SU-DHL-6 (cell line): ENCODE measurements around the gene TMEM94.

Experiments used
- H2AFZ ChIP-seq: fragments of 200-600 bp; sonication (generic); 2 replicates; pipeline ENCODE4 v1.6.1; 2014; ENCODE audit warnings: low read depth, mild to moderate bottlenecking, moderate library complexity, mixed read lengths, antibody characterized with exemption, low read length; ENCODE audit not compliant: severe bottlenecking
- H3F3A ChIP-seq: fragments of 200-600 bp; shearing (Covaris generic); 2 replicates; pipeline ENCODE4 v1.6.0; 2016; ENCODE audit warnings: antibody characterized with exemption, mild to moderate bottlenecking; ENCODE audit not compliant: insufficient read depth
- H3K27ac ChIP-seq: fragments of 200-600 bp; sonication (generic); 2 replicates; pipeline ENCODE4 v1.5.1; 2016; ENCODE audit warnings: low read depth, mild to moderate bottlenecking, low read length, moderate library complexity, mixed read lengths
- H3K27me3 ChIP-seq: fragments of 200-600 bp; sonication (generic), shearing (Covaris generic); 2 replicates; pipeline ENCODE4 v1.6.0; 2014; ENCODE audit warnings: mild to moderate bottlenecking, low read length
- H3K36me3 ChIP-seq: fragments of 200-600 bp; sonication (generic); 2 replicates; pipeline ENCODE4 v1.6.1; 2014; ENCODE audit warnings: mild to moderate bottlenecking, low read length, mixed read lengths
- H3K4me2 ChIP-seq: fragments of 300-600, 200-600 bp; shearing (Covaris generic), sonication (generic); 2 replicates; pipeline ENCODE4 v1.6.0; 2014; ENCODE audit warnings: low read length, low read depth, mild to moderate bottlenecking; ENCODE audit not compliant: poor library complexity, severe bottlenecking
- H3K4me3 ChIP-seq: fragments of 200-600 bp; sonication (generic); 2 replicates; pipeline ENCODE4 v1.5.1; 2014; ENCODE audit warnings: antibody characterized with exemption, low read length, mild to moderate bottlenecking, mixed read lengths; ENCODE audit not compliant: insufficient read depth, poor library complexity, severe bottlenecking
- H3K79me2 ChIP-seq: fragments of 200-600 bp; sonication (generic); 2 replicates; pipeline ENCODE4 v1.6.1; 2014; ENCODE audit warnings: mild to moderate bottlenecking, low read length, moderate library complexity; ENCODE audit not compliant: insufficient read depth
- H3K9ac ChIP-seq: fragments of 200-600 bp; sonication (generic); 2 replicates; pipeline ENCODE4 v1.7.0; 2014; ENCODE audit warnings: mild to moderate bottlenecking, low read length
- H3K9me2 ChIP-seq: fragments of 200-600 bp; sonication (generic); replicated peaks from 2 replicates; pipeline ENCODE4 v1.6.1; 2014; ENCODE audit warnings: low read length; ENCODE audit not compliant: insufficient read depth
- H3K9me3 ChIP-seq: fragments of 200-600 bp; sonication (generic); 2 replicates; pipeline ENCODE4 v1.6.1; 2014; ENCODE audit warnings: low read length, mixed read lengths; ENCODE audit not compliant: insufficient read depth
- H4K20me1 ChIP-seq: fragments of 200-600 bp; sonication (generic); 2 replicates; pipeline ENCODE4 v1.6.1; 2014; ENCODE audit warnings: low read depth, mild to moderate bottlenecking, antibody characterized with exemption, low read length, moderate library complexity, mixed read lengths
- EZH2phosphoT487 ChIP-seq: fragments of 200-600 bp; sonication (generic), shearing (Covaris generic); conservative IDR thresholded peaks from 2 replicates; pipeline ENCODE4 v1.6.1; 2018; ENCODE audit warnings: mild to moderate bottlenecking, antibody characterized with exemption, low read length, moderate library complexity, mixed read lengths
- TF ChIP-seq, protein P1 (sequence below): fragments of 200-600 bp; sonication (generic); IDR thresholded peaks from one replicate; pipeline ENCODE4 v1.5.1; 2017; ENCODE audit warnings: antibody characterized with exemption, mild to moderate bottlenecking, low read length, moderate library complexity; ENCODE audit not compliant: insufficient read depth, poor library complexity, severe bottlenecking

The TMEM94 gene

GRCh38 chr17:75416006-75416405 is 40.4 kb upstream of the TMEM94 start:
- Histone ChIP-seq H3K79me2 (no peaks in the 10 kb centered on the region), H3F3A (no peaks in the 10 kb centered on the region), H2AFZ (no peak overlapping the region), H4K20me1 (no peaks in the 10 kb centered on the region), H3K27ac (no peak overlapping the region), H3K9me3 (no peaks in the 10 kb centered on the region), H3K4me2 (no peak overlapping the region), H3K27me3 (no peaks in the 10 kb centered on the region), H3K9ac (no peak overlapping the region), H3K9me2 (no peaks in the 10 kb centered on the region), H3K36me3 (no peaks in the 10 kb centered on the region), H3K4me3 (no peak overlapping the region)
- no peak for TF ChIP-seq EZH2phosphoT487
- TF ChIP-seq, protein P1, sequence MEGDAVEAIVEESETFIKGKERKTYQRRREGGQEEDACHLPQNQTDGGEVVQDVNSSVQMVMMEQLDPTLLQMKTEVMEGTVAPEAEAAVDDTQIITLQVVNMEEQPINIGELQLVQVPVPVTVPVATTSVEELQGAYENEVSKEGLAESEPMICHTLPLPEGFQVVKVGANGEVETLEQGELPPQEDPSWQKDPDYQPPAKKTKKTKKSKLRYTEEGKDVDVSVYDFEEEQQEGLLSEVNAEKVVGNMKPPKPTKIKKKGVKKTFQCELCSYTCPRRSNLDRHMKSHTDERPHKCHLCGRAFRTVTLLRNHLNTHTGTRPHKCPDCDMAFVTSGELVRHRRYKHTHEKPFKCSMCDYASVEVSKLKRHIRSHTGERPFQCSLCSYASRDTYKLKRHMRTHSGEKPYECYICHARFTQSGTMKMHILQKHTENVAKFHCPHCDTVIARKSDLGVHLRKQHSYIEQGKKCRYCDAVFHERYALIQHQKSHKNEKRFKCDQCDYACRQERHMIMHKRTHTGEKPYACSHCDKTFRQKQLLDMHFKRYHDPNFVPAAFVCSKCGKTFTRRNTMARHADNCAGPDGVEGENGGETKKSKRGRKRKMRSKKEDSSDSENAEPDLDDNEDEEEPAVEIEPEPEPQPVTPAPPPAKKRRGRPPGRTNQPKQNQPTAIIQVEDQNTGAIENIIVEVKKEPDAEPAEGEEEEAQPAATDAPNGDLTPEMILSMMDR, result no peak

GRCh38 chr17:75417054-75417580 is 39.3 kb upstream of the TMEM94 start:
- no peaks in the 10 kb centered on the region for H4K20me1 ChIP-seq
- H3K79me2 ChIP-seq, result no peaks in the 10 kb centered on the region
- no peak overlapping the region for H3K27ac ChIP-seq
- no peaks in the 10 kb centered on the region for H3K9me2 ChIP-seq
- no peaks in the 10 kb centered on the region for H3K9me3 ChIP-seq
- H3K9ac ChIP-seq, result no peak overlapping the region
- no peaks in the 10 kb centered on the region for H3K27me3 ChIP-seq
- H3F3A ChIP-seq, result no peaks in the 10 kb centered on the region
- no peak for TF ChIP-seq EZH2phosphoT487
- TF ChIP-seq, protein P1, result no peak
- no peak overlapping the region for H3K4me2 ChIP-seq
- H3K4me3 ChIP-seq, result no peak overlapping the region
- no peak overlapping the region for H2AFZ ChIP-seq
- H3K36me3 ChIP-seq, result no peaks in the 10 kb centered on the region

DNA sequence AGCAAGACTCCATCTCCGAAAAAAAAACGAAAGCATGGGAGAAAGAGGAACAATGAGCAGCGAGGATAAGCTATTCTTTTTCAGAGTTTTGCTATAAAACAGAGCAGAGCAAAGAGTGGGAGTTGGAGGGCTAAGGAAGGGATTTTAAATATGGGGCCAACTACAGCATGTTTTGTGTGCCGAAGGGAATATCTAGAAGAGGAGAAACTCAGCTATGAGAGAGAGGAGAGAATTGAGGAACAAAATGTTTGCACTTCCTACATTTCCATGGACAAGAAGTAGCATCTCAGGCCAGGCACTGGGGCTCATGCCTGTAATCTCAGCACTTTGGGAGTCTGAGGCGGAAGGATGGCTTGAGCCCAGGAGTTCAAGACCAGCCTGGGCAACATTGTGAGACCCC is 37.9 kb upstream of the TMEM94 start:
- Histone ChIP-seq H3K9me3 (no peaks in the 10 kb centered on the region), H3K9ac (no peak overlapping the region), H3K27me3 (no peaks in the 10 kb centered on the region), H3K9me2 (no peaks in the 10 kb centered on the region), H3K4me2 (no peak overlapping the region), H3F3A (no peaks in the 10 kb centered on the region), H3K27ac (no peak overlapping the region), H3K79me2 (no peaks in the 10 kb centered on the region), H3K36me3 (no peaks in the 10 kb centered on the region), H3K4me3 (no peak overlapping the region), H4K20me1 (no peaks in the 10 kb centered on the region), H2AFZ (no peak overlapping the region)
- TF ChIP-seq, protein P1, result no peak
- no peak for TF ChIP-seq EZH2phosphoT487
